IMR-90 (cell line): ENCODE data around the gene GABRA6.

Experiments
- CTCF ChIP-seq: conservative IDR thresholded peaks from 2 replicates; pipeline ENCODE4 v1.5.1; 2012; ENCODE audit warnings: mild to moderate bottlenecking, low read depth, low read length, improper control_type of control experiment
- MXI1 ChIP-seq: IDR thresholded peaks from 2 replicates; pipeline ENCODE4 v1.6.1; 2012; ENCODE audit warnings: low read depth, mild to moderate bottlenecking, low read length, moderate library complexity, borderline replicate concordance
- POLR2A ChIP-seq: IDR thresholded peaks from 2 replicates; pipeline ENCODE4 v1.6.1; 2012; ENCODE audit warnings: mild to moderate bottlenecking, low read depth, low read length
- RAD21 ChIP-seq: IDR thresholded peaks from 2 replicates; pipeline ENCODE4 v1.6.1; 2012; ENCODE audit warnings: low read length, improper control_type of control experiment
- RCOR1 ChIP-seq: IDR thresholded peaks from 2 replicates; pipeline ENCODE4 v1.6.1; 2012; ENCODE audit warnings: mild to moderate bottlenecking, low read length, improper control_type of control experiment; ENCODE audit not compliant: insufficient replicate concordance
- RFX5 ChIP-seq: IDR thresholded peaks from 2 replicates; pipeline ENCODE4 v1.8.0; 2012; ENCODE audit warnings: low read depth, mild to moderate bottlenecking, low read length, moderate library complexity
- USF2 ChIP-seq: fragments of 150-350 bp; IDR thresholded peaks from 2 replicates; pipeline ENCODE4 v1.6.1; 2017; ENCODE audit warnings: mild to moderate bottlenecking, antibody characterized with exemption, low read length, low read depth

GRCh38 chr5:161713042-161713441 lies 27.5 kb downstream of the GABRA6 start:
- no peak for TF ChIP-seq POLR2A
- no peak for TF ChIP-seq RAD21
- no peak for TF ChIP-seq CTCF
- no peak for TF ChIP-seq RFX5
- no peak for TF ChIP-seq MXI1
- no peak for TF ChIP-seq USF2
- TF ChIP-seq RCOR1 = no peak
